Measurements from ENCODE around the gene MEIS2.

- TF ChIP-seq CTCF (IDR thresholded peaks at IDR 0.05; ENCODE audit: low read length) (no peak), EZH2 (IDR thresholded peaks at IDR 0.05; ENCODE audit: borderline replicate concordance, low read length) (no peak)
Measured at GRCh38 chr15:37107071-37107743, 6.9 kb upstream of the MEIS2 start.

Measured in OCI-LY1 (cell line).